Dermis microvascular lymphatic vessel endothelial cell (primary cell): ENCODE measurements around the gene DLGAP1. TPM values are rescaled to one million over a fixed set of nuclear protein-coding genes. Genes with fewer than 3 reads are reported as not detected.
"Not testable (repeated sequence)": the region's sequence is repeated elsewhere in the genome, so short reads cannot be mapped to it uniquely, and the experiment has no call there.

Experiments
- DNase-seq, 2 donors: peaks; one replicate each; pipeline versions ENCODE4 v3.0.0 to v3.0.0-alpha.2; 2010; ENCODE audit warnings: low read depth in 2 of 2
- total RNA-seq: library from RNA; depleted of rRNA; stranded (reverse); fragments of >200 nt; gene quantifications from 2 replicates; pipeline ENCODE4 v1.2.1, GENCODE V29; 2014

DLGAP1 gene
- total RNA-seq, 1 donor from 2014 or later, result 0.13 TPM

GRCh38 chr18:3594760-3595368, 860.2 kb downstream of the DLGAP1 start:
- DNase-seq, result peak in 1 of 2 donors; percentile 28

- peak; percentile 96 to 98 for DNase-seq
Observed at GRCh38 chr18:3593904-3594759, 861.0 kb downstream of the DLGAP1 start.

GRCh38 chr18:3593381-3593903, 861.7 kb downstream of the DLGAP1 start:
- peak in 1 of 2 donors; percentile 89 for DNase-seq

GRCh38 chr18:3592864-3593263, 862.2 kb downstream of the DLGAP1 start:
- peak in 1 of 2 donors; percentile 6 for DNase-seq

- no peak for DNase-seq
Observed at GRCh38 chr18:3590096-3590630, 864.9 kb downstream of the DLGAP1 start.

GRCh38 chr18:3585656-3586509, 869.2 kb downstream of the DLGAP1 start:
- DNase-seq, result peak; percentile 82 to 88

- peak in 1 of 2 donors; percentile 56 for DNase-seq
Observed at GRCh38 chr18:3584897-3585460, 870.1 kb downstream of the DLGAP1 start.

GRCh38 chr18:3584266-3584861, 870.7 kb downstream of the DLGAP1 start:
- DNase-seq, result peak in 1 of 2 donors; percentile 11

GRCh38 chr18:3583873-3584247, 871.2 kb downstream of the DLGAP1 start:
- no peak for DNase-seq

GRCh38 chr18:3583106-3583872, 871.8 kb downstream of the DLGAP1 start:
- DNase-seq, result not testable (repeated sequence)

GRCh38 chr18:3581890-3582289, 873.2 kb downstream of the DLGAP1 start:
- DNase-seq, result no peak

GRCh38 chr18:3580523-3581025, 874.5 kb downstream of the DLGAP1 start:
- not testable (repeated sequence) for DNase-seq

- DNase-seq, result peak; percentile 79 to 95
Observed at GRCh38 chr18:3579701-3580100, 875.4 kb downstream of the DLGAP1 start.

- no peak for DNase-seq
Observed at GRCh38 chr18:3578621-3579020, 876.5 kb downstream of the DLGAP1 start.

- DNase-seq, result no peak
Observed at GRCh38 chr18:3577281-3577855, 877.7 kb downstream of the DLGAP1 start.

- DNase-seq, result no peak
Observed at GRCh38 chr18:3572761-3573160, 882.3 kb downstream of the DLGAP1 start.

GRCh38 chr18:3566851-3567250, 888.3 kb downstream of the DLGAP1 start:
- no peak for DNase-seq

- no peak for DNase-seq
Observed at GRCh38 chr18:3560755-3561154, 894.4 kb downstream of the DLGAP1 start.

GRCh38 chr18:3554811-3555427, 900.2 kb downstream of the DLGAP1 start:
- no peak for DNase-seq
